ENCODE measurements around the gene RFC5. TPM values are rescaled to one million over a fixed set of nuclear protein-coding genes. Genes with fewer than 3 reads are reported as not detected.

The RFC5 gene
- total and polyA plus RNA-seq, 2 of the 13 experiments (the other 11 are each of a cell fraction or from before 2014, with no cell fraction given): 16.8 to 51.4 TPM

GRCh38 chr12:118052324-118053070 is 36.0 kb downstream of the RFC5 start (continued):
- TF ChIP-seq ZNF713 (CRISPR knock-in tag; IDR thresholded peaks at IDR 0.05): no peak
- 0 out of 2 replicates have a peak, but pooled peaks have one; percentile 31 for TF ChIP-seq NKX3-1 (CRISPR knock-in tag; IDR thresholded peaks at IDR 0.05)
- TF ChIP-seq ZMYM3 (CRISPR knock-in tag; IDR thresholded peaks at IDR 0.05): peak; percentile 89
- peak; percentile 84 for TF ChIP-seq ZNF609 (CRISPR knock-in tag; IDR thresholded peaks at IDR 0.05; ENCODE audit: borderline replicate concordance)
- no peak for TF ChIP-seq ZNF407 (CRISPR knock-in tag; IDR thresholded peaks at IDR 0.05; ENCODE audit: not compliant biosample characterization)
- peak; percentile 61 for TF ChIP-seq MNT (IDR thresholded peaks at IDR 0.05)
- no peak for TF ChIP-seq U2AF2 (IDR thresholded peaks at IDR 0.05; ENCODE audit: low read depth, low read length)
- no peak for TF ChIP-seq E2F2 (CRISPR knock-in tag; IDR thresholded peaks at IDR 0.05; ENCODE audit: borderline replicate concordance)
- no peak for TF ChIP-seq MLLT10 (CRISPR knock-in tag; IDR thresholded peaks at IDR 0.05)
- TF ChIP-seq KDM5A (IDR thresholded peaks at IDR 0.05; ENCODE audit: borderline replicate concordance, low read length): no peak
- no peak for TF ChIP-seq GABPA (IDR thresholded peaks at IDR 0.05; ENCODE audit: low read depth, low read length)
- no peak for TF ChIP-seq GABPA (CRISPR knock-in tag; IDR thresholded peaks at IDR 0.05; ENCODE audit: low read depth)
- TF ChIP-seq GLI4 (CRISPR knock-in tag; IDR thresholded peaks at IDR 0.05; ENCODE audit: borderline replicate concordance): 0 out of 2 replicates have a peak, but pooled peaks have one; percentile 48
